Measurements from ENCODE around the gene NKX2-4.
"Not testable (repeated sequence)": the region's sequence is repeated elsewhere in the genome, so short reads cannot be mapped to it uniquely, and the experiment has no call there.

NKX2-4 gene

DNA sequence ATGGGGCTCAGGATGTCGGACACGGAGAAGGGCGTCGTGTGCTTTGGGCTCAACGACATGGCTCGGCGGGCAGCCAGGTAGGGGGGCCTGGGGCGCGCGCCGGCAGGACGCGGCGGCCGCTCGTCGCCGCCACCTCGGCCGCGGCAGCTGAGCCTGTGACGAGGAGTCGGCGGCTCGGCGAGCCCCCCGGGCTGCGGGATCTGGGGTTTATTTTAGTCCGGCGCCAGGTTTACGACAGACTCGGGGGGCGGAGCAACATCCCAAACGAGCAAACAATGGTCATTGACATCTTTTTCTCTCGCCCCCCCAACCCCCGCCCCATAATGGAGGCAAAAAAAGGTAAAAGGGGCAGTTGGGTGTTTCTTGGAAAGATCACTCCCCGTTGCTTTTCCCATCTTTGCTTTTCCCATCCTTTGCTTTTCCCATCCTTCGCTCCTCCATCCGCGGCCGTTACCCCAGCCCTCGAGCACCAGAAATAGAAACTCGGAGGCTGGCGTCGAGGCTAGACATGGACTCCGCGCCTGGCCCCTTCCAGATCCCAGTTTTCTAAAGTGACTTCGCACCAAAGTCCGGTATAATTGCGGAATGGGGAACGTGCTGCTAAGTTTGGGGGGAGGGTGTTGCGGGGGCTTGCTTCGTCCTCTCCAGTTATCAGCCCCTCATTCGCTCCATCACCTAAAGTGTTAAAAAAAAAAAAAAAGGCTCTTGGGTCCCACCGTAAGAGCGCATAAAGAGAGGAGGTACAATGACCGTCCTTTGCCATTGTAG, at the start of gene NKX2-4:
NKX2-4 (minus strand) TSS at position 186 of the 768 bp plus-strand sequence; CDS start at position 59, 127 bp downstream.
- no peak for DNase-seq (ENCODE audit: low spot score)

DNA sequence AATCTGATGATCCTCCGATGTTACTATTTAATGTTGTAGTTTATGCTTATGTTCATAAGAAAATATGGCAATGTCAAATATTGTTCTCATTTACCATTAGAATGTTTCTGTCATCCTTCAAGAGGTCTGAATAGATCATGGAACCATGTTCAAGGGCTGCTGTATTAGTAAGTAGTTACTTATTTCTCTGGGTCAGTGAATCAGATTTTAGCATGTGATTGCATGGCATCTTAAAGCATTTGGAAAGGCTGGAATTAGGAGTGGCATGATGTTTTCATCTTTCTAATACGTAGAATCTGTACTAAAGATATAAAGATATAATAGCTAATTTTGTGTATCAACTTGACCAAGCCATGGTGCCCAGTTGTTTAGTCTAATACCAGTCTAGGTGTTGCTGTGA, 40.5 kb upstream of the NKX2-4 start:
- no peak for DNase-seq (ENCODE audit: low spot score)

DNA sequence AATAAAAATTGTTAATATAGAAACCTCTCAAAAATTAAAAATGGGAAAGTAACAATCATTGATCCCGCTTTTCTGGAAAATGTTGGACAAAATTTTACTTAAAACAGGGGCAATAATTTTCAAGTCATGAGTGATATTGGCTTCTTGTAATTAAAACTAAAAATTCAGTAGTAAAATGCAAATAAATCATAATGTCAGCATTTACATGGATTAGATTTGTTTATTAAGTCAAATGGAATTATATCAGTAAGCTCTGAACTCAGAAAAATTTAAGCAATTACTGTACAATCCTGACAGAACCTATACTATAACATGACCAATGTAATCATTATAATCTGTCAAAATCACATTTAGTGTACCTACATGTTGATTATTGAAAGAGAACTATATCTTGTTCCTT, 39.9 kb upstream of the NKX2-4 start:
- DNase-seq (ENCODE audit: low spot score): no peak

DNA sequence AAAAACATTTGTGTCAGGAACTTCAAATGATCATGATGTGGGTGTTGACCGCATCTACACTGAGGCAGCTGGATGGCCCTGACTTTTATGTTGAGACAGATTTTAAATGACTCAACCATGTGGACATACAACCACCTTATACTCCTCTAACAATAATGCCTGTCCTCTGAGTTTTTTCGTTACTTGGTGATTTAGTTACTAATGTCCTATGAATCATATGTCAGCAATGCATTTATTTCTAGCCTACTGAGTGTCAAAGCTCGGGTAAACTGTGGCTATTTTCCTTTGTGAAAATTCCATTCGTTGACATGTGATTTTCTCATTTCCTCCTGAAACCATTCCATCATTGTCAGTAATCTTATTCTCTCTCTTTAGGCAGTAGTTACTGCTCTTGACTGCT, 38.9 kb upstream of the NKX2-4 start:
- DNase-seq (ENCODE audit: low spot score): peak; percentile 79

DNA sequence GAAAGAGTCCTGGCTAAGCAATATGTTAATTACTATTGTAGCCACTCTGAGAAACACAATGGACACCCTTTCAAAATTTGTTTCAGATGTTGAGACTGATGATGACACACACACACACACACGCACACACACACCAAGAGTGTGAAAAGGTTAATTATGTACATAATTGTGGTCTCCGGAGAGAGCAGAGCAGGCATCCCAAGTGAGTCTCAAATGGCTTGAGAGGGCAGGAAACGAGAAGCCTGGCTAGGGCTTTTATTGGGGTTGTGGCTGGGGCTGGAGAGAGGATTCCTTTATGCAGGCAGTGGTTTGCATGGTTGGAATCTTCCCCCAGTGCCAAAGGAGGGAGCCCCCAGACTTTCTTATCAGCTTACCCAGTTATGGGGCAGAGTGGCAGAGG, 38.2 kb upstream of the NKX2-4 start:
- peak; percentile 7 for DNase-seq (ENCODE audit: low spot score)

DNA sequence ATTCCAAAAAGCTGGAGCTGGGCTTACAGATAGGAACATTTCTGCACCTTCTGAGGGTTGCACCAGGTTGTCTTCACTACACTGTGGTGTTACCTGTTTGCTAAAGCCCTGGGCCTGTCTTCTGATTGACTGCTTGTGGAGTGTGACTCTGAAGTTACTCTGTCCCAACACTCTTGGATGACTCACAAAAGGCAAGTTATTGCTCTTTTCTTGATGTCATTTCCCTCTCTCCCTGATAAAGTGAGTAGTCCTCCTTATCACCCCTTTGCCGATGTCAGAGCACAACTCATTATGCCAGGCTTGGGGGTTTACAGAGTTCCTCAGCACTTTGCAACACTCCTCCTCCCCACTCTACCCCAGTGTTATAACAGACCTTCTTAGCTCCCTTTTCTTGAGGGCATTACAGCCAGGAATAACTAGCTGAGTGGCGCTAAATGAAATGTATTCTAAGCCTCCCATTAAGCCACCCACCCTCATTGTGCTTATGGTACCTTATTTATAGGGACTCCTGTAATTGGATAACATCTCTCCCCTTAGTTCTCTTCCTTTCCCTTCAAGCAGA, 36.1 kb upstream of the NKX2-4 start:
- peak; percentile 7 for DNase-seq (ENCODE audit: low spot score)

DNA sequence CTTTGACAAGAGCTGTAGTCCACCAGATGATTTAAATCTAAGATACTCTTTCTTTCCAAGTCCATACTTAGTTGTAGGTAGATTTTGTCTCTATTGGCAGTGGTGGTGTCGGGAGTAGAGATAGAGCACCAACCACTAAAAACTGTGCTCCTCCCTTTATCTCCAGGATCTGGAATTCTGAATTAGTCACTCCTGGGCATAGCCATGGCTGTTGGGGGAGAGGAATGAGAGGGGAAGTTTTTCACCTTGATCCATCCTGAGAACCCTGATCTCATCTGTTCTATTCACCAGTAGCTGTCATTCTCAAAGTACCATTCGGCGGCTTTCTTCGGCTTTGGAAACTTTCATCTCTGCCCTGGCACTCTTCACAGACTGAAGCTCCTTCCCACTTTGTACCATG, 35.6 kb upstream of the NKX2-4 start:
- DNase-seq (ENCODE audit: low spot score): no peak

DNA sequence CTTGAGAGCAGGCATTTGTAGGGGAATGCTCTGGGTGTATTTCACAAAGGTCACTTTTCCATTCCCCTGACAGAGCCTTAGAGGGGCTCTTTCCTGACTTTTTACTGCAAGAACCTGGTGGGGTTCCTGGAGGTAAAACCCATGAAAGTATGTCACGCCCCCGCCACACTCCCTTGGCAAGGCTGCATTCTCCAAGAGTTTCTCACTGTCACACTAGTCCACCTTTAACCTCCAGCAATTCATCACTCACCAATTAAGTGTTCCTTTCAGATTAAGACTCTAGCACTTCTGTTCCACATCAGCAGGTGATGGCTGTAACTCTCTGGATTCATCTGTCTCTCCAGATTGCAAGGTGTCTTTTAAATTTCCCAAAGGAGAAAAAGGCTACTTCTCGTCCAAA, 32.7 kb upstream of the NKX2-4 start:
- DNase-seq (ENCODE audit: low spot score): no peak

DNA sequence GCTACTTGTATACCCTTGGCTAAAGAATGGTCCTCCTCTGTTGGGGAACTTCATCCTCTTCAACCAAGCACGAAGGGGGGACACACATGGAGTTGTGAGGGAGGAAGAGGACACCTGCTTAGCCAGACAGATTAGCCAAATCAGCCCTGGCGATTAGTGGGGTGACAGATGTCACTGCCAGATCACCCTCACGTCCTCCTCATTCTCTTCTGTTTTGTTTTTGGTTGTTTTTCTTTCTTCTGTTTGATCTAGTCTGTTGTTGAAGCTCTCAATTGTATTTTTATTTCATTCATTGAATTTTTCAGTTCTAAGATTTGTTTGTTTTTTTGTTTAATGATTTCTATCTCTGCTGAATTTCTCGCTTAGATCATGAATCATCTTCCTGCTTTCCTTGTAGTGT, 27.5 kb upstream of the NKX2-4 start:
- DNase-seq (ENCODE audit: low spot score): no peak

DNA sequence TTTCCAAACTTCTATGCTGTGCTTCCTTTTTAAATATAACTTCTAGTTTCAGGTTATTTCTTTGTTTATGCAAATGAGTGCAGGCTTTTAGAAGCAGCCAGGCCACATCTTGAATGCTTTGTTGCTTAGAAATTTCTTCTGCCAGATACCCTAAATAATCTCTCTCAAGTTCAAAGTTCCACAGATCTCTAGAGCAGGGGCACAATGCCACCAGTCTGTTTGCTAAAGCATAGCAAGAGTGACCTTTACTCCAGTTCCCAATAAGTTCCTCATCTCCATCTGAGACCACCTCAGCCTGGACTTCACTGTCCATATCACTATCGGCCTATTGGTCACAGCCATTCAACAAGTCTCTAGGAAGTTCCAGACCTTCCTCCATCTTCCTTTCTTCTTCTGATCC, 26.4 kb upstream of the NKX2-4 start:
- DNase-seq (ENCODE audit: low spot score): not testable (repeated sequence)

DNA sequence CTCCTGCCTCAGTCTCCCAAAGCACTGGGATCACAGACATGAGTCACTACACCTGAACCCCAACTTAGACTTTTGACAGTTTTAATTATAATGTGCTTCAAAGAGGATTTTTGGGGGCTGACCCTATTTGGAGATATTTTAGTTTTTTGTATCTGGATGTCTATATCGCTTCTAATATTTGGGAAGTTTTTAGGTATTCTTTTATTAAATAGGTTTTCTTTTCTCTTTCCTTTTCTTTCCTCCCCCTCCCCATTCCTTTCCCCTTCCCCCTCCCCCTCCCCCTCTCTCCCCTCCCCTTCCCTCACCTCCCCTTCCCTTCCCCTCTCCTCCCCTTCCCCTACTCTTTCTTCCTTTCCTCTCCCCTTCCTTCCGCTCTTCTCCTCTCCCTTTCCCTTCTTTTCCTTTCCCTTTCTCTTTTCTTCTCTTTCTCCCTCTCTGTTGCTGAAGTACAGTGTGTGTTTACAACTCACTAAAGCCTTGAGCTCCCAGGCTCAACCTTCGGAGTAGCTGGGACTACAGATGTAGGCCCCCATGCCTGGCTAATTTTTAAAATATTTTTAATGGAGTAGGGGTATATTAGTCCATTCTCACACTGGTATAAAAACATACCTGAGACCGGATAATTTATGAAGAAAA, 24.4 kb upstream of the NKX2-4 start:
- no peak for DNase-seq (ENCODE audit: low spot score)

DNA sequence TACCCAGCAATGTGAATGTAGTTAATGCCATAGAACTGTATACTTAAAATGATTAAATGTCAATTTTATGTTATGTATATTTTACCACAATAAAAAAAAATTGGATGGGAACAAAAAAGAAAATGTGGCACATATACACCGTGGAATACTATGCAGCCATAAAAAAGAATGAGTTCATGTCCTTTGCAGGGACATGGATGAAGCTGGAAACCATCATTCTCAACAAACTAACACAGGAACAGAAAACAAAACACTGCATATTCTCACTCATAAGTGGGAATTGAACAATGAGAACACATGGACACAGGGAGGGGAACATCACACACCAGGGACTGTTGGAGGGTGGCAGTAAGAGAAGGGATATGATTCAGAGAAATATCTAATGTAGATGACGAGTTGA, 21.8 kb upstream of the NKX2-4 start:
- DNase-seq (ENCODE audit: low spot score): not testable (repeated sequence)

DNA sequence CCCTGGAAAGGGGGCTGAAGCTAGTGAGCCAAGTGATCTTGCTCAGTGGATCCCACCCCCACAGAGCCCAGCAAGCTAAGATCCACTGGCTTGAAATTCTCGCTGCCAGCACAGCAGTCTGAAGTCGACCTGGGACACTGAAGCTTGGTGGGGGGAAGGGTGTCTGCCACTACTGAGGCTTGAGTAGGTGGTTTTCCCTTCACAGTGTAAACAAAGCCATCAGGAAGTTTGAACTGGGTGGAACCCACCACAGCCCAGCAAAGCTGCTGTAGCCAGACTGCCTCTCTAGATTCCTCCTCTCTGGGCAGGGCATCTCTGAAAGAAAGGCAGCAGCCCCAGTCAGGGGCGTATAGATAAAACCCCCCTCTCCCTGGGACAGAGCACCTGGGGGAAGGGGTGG, 16.7 kb upstream of the NKX2-4 start:
- not testable (repeated sequence) for DNase-seq (ENCODE audit: low spot score)

DNA sequence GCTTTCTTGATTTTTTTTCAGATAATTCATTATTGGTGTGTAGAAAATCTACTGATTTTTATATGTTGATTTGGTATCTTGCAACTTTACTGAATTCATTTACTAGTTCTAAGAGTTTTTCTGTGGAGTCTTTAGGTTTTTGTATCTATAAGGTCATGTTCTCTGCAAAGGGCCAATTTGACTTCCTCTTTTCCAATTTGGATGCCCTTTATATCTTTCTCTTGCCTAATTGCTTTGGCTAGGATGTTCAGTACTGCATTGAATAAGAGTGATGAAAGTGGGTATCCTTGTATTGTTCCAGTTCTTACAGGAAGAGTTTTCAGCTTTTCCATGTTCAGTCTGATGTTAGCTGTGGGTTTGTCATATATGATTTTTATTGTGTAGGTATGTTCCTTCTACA, 14.4 kb upstream of the NKX2-4 start:
- DNase-seq (ENCODE audit: low spot score): no peak

DNA sequence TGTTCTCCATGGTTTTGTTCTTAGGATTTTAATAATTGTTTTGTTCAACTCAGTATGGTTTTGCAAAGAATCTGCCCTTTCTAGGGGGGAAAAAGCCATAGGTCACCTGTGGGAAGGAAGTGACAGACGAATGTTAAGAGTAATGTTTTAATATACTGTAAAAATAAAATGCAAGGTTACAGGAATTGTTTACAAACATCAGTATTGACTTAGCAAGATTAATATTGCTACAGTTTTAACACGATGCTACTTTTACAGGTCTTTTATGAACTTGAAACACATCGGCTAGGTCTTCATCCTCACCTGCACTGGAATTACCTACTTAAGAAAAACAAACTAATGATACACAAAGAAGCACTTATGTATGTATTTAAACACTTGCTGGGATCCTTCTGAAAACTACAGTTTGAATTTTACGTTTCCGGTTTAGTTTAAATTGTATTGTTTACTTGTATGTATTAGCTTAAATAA, 1.7 kb upstream of the NKX2-4 start:
- no peak for DNase-seq (ENCODE audit: low spot score)

DNA sequence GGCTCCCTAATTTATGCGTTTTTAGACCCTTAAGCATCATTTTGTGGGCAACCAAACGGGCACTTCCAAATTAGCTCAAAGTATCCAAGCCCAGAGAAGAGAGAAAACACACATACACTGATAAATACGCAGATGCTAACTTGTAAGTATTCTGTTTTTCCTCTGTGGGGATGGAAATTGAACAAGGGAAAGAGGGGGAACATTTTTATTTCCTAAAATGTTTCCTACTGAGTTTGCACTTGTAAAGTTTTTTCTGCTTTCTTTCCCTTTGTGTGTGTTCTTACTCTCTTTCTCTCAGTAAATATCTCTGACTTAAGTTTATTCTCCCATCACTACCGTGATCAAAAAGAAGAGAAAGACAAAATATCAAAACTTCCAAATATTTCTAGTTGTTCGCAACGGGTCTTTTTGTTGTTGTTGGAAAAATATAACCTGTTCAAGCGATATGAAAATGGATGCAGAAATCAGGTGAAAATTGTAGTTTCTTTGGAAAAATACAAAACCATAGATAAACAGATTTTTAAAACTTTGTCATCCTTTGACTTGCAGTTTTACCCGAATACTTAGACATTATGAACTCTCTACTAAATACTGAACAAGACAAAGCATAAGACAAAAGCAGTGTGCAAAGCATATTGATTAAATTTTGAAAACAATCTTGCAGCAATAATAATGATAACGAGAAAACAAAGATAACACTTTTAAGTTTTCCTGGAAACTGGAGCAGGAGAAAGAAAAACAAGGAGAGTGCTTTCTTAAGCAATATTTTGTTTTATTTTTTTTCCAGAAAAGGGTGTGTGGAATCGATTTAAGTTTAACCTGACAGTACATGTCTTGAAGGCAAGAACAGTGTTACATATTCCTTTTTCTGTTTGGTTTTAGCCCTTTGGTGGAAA, 1.0 kb upstream of the NKX2-4 start:
- no peak for DNase-seq (ENCODE audit: low spot score)

DNA sequence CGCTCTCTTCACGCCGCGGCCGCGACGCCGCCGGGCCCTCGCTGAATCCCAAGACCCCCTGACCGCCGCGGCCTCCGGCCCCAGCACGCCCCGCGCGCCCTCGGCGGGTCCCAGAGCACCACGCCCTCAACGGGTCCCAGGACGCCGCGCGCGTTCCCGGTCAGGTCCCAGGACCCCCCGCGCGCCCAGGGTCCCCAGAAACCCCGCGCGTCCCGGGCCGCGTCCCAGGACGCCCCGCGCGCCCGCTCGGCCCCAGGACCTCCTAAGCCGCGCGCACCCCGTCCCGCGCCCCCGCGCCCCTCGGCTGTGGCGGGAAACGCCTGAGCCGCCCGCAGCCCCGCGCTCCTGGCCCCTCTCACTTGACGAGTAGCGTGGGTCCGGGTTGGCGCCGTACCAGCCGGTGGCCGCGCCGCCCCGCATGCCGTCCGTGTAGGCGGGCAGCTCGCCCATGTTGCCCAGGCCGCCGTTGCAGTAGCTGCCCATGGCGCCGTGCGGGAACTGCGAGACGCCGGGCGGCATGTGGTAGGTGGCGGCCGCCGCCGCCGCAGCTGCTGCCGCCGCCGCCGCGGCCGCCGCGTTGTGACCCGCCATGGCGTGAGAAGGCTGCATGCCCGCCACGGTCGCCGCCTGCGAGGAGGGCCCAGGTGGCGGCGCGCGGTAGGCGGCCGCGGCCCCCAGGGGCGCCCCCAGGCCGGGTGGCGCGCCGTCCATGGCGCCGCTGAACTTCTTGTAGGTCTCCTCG, 556 bp downstream of the NKX2-4 start:
- DNase-seq (ENCODE audit: low spot score): peak; percentile 31

DNA sequence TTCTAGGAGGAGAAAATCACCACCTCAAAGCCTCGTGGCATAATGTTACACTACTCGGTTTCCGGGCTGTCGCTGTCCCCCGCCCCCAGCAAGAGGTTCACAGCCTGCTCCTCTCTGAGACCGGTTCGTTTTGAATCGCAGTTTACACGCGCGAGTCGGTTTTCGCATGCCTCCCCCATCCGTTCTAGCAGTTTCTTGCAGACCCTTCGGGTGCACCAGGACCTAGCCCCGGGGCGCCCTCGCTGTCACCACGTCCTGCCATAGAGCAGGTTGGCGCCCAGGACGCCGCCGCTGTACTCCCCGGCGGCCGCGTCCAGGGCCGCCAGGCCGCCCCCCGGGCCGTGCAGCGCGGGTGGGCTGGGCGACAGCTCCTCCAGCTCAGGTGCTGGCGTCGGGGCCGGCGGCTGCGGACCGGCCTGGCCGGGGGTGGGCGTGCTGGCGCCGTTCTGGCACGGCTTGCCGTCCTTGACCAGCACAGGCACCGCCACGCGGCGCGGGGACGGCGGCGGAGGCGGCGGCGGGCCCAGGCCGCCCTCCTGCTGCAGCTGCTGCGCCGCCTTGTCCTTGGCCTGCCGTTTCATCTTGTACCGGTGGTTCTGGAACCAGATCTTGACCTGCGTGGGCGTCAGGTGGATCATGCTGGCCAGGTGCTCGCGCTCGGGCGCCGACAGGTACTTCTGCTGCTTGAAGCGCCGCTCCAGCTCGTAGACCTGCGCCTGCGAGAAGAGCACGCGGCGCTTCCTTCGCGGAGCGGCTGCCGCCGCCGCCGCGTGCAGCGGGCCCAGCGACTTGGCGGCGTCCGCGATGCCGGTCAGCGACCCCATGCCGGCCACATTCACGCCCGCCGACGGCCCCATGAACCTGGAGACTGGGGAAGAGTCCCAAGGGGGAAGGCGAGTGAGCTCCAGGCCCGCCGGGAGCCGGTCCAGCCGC, 1.4 kb downstream of the NKX2-4 start:
- peak; percentile 14 for DNase-seq (ENCODE audit: low spot score)

DNA sequence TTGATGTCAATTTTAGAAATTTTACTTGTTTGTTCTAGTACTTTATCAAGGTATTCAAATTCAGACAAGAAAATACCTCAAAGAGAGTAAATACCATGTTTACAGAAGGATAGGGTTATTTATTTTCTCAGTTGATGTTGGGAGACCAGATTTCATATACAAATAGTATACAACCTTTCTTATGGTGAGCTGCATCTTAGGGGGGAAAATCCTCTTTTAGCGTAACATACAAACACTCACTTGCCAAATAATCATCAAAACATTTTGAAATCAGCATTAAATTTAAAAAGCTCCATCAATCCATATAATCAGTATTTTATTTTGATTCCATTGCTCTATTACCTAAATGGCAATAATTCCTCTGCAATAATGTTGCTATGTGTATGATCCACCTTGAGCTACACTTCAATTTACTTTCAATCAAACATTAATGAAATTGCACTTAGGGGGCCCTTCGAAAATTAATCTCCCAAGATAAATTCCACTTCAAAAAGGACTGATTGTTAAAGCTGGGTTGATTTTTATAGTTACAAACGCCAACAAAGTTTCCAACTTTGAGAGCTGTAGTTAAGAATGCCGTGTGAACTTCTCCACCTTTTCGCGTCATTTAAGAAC, 2.2 kb downstream of the NKX2-4 start:
- no peak for DNase-seq (ENCODE audit: low spot score)

DNA sequence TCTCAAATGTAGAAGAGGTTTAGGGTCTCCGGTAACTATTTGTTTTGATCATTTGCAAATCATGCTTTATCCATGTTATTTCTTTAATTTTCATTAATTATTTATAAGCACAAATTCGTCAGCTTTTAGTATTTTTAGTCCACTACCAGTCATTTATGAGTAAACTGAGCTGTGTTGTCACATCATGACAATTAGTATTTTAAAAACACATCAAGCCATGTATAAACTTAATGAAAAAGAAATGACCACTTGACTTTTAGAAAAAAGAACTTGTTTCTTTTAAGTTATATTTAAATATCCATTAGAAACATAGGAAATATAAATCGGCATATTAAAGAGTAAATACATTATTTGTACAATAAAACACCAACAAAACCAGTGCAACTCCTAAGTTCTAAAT, 2.8 kb downstream of the NKX2-4 start:
- no peak for DNase-seq (ENCODE audit: low spot score)

Data from GM03348 (cell line).